GM18505 (cell line): ENCODE measurements around the gene IL17F.
A peak's percentile ranks its signal among the peaks of the same experiment; 100 is the strongest.

Source experiments
- ATAC-seq: cut with Tn5 transposase; IDR thresholded peaks from one replicate; pipeline ENCODE4 v1.9.1; 2021; ENCODE audit not compliant: unreplicated experiment
- POLR2A ChIP-seq: IDR thresholded peaks from 4 replicates; pipeline ENCODE4 v1.6.1; 2011; ENCODE audit warnings: borderline replicate concordance; ENCODE audit not compliant: insufficient read depth, insufficient read length; ENCODE audit errors: extremely low read depth

IL17F gene

DNA sequence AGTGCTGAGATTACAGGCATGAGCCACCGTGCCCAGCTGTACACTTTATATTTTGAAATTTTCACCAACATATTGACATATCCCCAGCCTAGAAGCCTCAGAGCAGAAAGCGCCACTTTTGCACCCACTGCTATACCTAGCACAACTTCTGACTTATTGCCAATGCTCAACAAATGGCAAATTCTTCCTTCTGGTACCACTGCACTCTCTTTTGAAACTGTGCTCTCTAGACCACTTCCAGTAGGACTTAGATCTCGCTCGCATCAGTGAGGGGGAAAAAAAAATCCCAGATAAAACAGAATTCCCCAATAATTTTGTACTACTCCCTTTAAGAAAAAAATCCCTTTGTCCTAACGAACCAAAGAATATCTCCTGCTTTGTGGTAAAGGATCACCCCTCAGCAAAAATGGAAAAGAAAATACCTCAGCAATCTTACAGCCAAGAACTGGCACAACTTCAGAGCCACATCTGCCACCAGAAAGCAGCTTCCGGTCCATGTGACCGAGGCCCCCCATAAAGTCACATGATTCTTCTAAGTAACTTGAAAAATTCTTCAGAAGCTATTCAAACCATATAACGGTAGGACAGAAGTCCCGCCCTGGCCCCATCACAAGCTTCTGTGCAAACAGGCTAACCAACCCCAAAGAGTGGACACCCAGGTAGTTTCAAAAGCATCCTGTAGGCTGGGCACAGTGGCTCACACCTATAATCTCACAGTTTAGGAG, 18.5 kb upstream of the IL17F start:
- no peak for ATAC-seq
- TF ChIP-seq POLR2A: no peak

DNA sequence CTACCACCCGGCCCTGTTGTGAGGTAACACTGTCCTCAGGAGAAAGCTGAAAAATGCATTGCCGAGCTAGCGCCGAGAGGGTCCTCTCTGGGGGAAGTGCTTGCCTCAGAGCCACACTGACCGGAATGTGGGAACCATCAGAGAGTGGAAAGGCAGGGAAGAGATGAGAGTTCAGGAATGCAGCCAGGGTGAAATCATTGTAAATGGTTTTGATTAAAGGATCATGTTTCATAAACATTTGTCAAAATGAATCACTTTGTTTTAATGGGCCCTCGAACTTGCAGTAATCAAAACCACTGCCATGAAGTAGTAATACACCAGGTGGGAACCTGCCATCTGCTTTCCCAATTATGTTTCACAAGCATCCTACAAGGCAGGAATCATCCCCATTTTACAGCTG, 16.9 kb upstream of the IL17F start:
- no peak for ATAC-seq
- TF ChIP-seq POLR2A: no peak

DNA sequence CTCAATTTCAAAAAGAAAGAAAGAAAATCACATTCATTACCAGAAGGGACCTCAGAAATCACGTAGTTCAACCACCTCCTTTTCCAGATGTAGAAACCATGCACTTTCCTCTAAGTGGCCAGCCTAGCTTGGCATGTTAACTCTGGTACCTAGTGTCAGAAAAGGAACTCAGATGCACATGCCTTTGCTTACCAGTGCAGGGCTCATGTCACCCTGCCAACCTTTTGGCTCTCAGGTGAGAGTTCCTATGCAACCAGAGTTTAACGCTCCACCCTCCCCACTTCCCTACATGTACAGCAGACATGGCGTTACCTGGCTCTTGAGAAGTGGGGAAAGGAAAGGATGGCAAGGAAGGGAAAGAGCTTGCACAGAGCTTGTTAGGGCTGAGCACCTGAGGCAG, 16.3 kb upstream of the IL17F start:
- no peak for TF ChIP-seq POLR2A
- no peak for ATAC-seq

DNA sequence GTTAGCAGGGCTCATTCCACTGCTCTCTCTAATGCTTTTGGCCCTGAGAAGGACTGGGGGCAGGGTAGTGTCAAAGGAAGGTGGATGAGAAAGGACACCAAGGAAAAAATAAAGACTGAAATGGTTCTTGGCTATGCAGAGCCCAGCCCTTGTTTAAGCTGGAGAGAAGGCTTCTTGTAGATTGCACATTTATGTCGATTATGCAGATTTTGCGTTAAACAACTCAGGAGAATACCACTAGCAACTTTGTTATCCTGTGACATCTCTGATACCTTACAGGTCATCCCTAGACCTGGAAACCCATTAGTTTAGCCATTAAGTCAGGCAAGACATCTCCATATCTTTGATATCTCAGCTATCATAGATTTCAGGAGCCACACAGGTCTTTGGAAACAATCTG, 11.1 kb upstream of the IL17F start:
- ATAC-seq: no peak
- TF ChIP-seq POLR2A: no peak

DNA sequence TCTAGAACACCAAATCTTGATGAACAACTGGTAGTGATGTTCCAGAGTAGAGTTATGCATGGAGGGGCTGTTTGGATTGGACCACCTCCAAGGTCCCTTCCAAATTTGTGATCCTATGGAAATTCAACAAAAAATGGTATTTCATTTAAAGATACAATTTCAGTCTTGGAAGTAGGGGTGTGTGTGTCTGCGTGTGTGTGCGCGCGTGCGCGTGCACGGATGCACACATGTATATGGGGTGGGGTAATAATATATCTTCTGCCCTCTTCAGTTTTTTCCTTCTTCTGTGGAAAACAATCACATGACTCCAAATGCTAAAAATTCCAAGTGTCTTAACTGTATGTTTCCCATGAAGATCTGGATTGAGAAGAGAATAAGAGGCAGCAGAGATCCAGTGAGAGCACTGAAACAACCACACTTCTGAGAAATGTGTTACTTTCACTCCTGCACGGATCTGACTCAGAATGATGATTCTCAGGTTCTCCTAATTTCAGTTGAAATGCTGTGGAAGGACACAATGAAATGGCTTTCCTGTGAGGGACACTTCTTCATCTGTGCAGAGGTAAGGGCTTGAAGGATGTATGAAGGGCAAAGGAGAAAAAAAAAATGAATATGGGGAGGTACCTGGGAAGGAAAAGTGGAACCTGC, 10.6 kb upstream of the IL17F start:
- ATAC-seq: no peak
- TF ChIP-seq POLR2A: no peak

DNA sequence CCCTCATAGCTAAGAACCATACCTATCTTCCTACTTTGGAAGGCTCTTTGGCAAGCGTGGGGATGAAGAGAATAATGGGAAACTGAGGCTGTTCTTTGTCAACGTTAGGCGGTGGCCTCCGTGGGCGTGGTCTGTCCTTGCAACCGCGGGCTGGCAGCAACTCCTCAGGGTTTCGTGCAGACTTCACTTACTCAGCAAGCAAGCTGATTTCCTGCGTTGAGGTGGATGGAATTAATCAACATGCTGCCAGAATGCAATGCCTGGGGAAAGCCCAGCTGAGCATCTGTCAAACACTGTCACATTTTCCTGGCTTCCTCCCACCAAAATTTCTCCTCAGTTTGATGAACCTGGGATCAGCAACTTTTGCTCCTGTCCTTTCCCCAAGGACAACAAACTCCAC, 9.2 kb upstream of the IL17F start:
- no peak for TF ChIP-seq POLR2A
- no peak for ATAC-seq

DNA sequence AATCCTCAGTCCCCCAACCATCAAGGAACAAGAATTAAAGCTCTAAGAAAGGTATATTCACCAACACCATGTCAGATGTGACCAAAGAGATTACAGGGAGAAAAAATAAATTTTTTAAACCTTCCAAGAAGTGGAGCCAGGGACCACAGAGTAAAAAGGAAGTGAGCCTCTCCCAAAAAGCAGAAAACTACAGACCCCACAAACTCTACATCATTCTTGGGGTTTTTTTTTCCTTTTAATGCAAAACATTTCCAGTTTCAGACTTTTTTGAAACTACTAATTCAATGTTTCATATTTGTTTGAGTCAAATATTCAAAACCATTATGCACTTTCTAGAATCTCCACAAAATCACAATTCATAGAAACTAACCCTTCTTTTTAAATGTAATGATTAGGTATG, 6.8 kb upstream of the IL17F start:
- no peak for TF ChIP-seq POLR2A
- ATAC-seq: no peak

DNA sequence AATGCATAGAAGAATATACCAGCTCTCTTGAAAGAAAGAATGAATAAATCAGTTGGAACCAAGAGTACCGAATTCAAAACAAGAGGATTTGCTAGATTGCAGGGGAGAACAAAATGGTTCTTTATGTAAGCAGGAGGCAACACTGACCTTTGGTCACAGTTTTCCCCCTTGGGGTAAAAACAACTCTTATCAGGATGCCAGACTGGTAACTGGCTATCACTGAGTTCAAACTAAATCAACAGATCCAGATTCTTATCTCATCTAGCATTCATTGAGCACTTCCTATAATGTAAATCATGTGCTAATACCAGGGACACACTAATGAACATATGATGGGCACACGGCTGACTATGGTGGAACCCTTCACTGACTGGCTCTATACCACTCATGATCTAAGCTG, 4.8 kb upstream of the IL17F start:
- no peak for ATAC-seq
- TF ChIP-seq POLR2A: no peak

DNA sequence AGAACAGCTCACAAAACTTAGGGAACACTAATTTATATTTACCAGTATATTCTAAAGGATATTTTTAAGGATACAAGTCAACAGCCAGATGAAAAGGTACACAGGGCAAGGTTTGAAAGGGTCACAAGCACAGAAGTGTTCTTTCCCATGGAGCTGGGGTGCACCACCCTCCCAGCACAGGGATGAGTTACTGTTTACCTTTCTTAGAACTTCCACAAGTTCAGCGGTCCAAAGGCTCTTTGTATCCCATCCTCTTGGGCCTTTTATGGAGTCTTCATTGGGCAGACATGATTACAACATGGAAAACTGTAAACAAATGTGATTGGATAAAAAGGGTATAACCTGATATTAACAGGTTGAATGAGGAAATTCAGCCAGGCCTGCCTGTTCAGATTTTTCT, 1.1 kb upstream of the IL17F start:
- ATAC-seq: no peak

DNA sequence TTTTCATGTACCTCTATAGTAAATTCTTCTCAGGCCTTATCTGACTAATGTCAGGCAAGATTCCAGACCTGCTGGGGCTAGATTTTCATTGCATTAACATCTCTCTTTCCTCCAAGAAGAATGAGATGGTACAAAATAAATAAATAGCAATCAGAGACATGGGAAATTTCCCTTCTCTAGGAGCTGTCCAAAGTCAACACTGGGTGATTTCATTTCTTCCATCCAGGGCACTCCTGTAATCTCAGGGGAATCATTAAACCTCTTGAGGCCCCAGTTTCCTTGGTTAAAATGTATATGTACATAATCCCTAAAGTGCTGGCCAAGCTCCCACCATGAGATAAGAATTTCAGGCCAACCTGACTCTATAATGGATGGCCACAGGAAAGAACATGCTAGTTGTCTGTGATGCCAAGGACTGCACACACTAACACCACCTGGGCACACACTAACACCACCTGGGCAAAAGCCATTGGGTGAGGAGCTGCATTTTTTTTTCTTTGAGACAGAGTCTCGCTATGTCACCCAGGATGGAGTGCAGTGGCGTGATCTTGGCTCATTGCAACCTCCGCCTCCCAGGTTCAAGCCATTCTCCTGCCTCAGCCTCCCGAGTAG, 912 bp downstream of the IL17F start:
- no peak for TF ChIP-seq POLR2A
- ATAC-seq: no peak

More for the DNA sequence above, 1.1 kb upstream of the IL17F start:
- no peak for TF ChIP-seq POLR2A

DNA sequence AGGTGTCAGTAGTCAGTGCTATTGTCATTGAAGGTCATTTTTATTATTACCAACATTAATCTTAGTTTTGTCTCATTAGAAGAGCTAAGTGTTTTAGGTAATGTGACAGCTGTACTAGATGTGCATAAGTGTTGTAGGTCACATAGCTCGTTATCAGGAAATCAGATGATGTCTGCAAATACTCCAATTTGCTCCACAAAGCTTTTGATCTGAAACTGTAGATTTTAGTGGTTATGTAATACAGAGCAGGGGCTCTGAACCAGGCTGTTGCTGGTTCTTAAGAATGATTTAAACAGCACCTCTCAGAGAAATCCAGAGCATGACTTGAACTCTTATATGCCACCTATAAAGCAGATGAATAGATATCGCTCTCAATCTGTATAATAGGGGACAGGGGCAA, 2.5 kb downstream of the IL17F start:
- TF ChIP-seq POLR2A: no peak
- ATAC-seq: no peak

DNA sequence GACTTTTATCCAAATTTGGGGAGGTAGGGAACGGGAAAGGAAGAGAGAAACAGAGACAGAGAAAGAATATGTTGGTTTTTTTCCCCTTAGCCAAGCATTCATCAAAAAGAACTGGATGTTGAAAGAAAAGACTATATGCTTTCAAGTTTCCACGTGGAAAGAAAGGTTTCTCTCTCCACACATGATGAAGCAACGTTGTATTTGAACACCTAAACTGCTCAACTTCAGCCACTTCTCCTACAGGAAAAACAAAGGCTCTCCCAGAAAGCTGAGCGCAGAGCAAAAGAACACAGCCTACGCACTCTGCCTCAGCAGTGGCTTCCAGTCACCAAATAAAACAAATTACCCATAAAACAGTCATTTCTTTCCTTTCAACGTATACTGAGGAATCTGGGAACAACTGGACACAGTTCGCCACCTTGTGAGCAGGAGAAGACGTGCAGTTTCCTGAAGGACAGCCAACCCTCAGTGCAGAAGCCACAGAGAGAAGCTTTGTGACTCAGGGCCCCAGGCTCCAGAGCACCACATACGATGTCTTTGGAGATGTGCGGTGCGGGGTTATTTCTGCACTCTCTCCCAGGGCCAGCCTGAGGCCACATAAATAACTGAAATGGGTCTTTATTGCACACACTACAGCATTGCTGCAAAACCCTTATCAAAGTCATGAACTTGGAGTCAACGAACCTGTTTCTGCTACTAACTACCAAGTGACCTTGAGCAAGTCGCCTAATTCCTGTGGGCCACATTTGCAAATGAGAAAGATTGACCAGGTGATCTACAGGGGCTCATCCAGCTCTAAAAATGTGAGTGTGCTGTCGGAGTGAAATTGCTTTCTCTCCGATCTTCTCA, 10.1 kb downstream of the IL17F start:
- peak; percentile 69 for ATAC-seq
- no peak for TF ChIP-seq POLR2A

DNA sequence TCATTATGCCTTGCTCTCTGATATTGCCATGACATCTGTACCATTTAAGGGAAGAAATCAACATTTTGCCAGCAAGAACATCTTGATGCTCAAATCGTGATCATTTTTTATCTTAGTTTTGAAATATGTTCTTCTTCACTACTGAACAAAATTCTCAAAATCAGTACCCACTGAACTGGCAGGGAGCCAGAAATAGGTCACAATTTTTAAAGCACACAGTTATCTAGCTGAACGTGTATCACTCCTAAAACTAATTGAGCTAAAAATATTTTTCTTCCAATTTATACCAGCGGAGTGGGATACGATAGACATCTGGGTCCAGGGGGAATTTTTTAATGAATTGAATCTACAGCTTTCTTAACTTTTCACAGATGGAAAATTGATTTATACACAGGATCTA, 11.3 kb downstream of the IL17F start:
- no peak for ATAC-seq
- no peak for TF ChIP-seq POLR2A

DNA sequence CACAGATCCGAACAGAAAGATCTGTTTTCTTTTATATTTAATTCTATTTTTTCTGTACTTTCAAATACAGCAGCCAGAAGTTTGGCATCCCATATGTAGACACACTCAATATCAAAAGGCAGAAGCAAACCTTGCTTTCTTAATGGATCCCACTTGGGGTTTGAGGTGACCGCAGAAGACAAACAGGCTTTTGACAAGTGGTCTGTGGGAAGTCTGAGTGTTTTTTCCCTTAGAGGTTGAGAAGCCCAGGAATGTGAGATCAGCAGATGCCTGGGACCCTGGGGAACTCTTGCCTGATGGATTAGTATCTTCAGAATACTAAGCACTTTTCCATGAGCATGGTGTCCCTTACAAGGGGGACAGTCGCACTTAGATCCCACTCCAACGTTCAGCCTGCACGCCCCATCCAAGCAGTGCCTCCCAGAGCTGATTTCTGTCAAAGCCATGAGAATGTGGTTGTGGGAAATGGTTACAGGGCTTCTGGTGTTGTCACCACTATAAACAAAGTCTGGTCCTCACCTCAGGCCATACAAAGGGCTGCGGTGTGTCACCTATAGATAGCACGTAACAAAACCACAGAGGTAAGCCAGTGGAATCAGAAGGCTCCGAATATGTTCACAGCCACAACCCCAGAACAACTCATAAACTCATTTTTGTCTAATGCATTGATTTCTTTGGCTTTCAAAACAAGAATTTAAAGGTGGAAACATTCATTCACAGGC, 12.7 kb downstream of the IL17F start:
- ATAC-seq: no peak
- TF ChIP-seq POLR2A: no peak

DNA sequence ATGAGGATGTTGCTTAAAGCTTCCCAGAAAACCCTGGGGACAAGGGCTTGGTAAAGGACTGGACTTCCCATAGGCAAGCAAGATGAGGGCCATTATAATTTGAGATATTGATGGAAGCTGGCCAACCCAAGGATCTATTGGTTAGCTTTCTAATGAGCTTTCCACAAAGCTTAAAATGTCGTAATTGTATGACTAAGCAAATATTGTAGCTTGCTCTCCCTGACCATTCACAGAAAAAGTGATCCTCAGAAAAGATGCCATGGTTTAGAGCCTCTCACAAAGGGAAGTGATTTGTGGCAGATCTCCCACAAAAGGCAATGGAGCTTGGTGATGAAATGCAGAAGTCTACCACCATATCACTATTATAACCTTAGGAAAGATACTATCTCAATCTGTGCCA, 13.6 kb downstream of the IL17F start:
- ATAC-seq: no peak
- TF ChIP-seq POLR2A: no peak
